Measurements from ENCODE around the gene CDH20.

- no peak for TF ChIP-seq POLR2AphosphoS5 (IDR thresholded peaks at IDR 0.05; ENCODE audit: borderline replicate concordance, low read depth, low read length)
- no peak for TF ChIP-seq EZH2 (IDR thresholded peaks at IDR 0.05)
- no peak for TF ChIP-seq FOXP2 (optimal IDR thresholded peaks at IDR 0.05; ENCODE audit: control extremely low read depth, extremely low read length, insufficient read depth)
Measured at GRCh38 chr18:61556316-61556715, 223.1 kb downstream of the CDH20 start.

All from SK-N-MC (cell line).